C4-2B (cell line): ENCODE measurements around the gene ACSM3.
"Not testable (repeated sequence)": the region's sequence is repeated elsewhere in the genome, so short reads cannot be mapped to it uniquely, and the experiment has no call there.

Source experiments
- CTCF ChIP-seq: fragments of 450-650 bp; conservative IDR thresholded peaks from 2 replicates; pipeline ENCODE4 v1.5.1; 2017; ENCODE audit warnings: mild to moderate bottlenecking
- ZFX ChIP-seq: fragments of 450-650 bp; IDR thresholded peaks from 2 replicates; pipeline ENCODE4 v1.6.1; 2017

DNA sequence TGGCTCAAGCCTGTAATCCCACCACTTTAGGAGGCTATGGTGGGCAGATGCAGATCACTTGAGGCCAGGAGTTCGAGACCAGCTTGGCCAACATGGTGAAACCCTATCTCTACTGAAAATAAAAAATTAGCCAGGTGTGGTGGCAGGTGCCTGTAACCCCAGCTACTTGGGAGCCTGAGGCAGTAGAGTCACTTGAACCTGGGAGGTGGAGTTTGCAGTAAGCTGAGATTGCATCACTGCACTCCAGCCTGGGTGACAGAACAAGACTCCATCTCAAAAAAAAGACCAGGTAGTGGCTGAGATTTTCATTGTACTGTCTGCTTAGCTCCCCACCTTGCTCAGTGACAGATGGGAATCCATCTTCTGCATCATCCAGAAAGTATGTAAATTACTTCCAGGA lies 634 bp downstream of the ACSM3 start:
- TF ChIP-seq CTCF, ZFX: not testable (repeated sequence)
